GM12874 (cell line): ENCODE measurements around the gene FNDC7.

Experiments
- CTCF ChIP-seq: IDR thresholded peaks from 2 replicates; pipeline ENCODE4 v1.5.1; 2011; ENCODE audit warnings: low read depth, mild to moderate bottlenecking, control low read depth, low read length, moderate library complexity; ENCODE audit not compliant: insufficient read depth

Gene FNDC7

GRCh38 chr1:108691942-108692723 lies 20.6 kb upstream of the FNDC7 start, which contains the start of gene PRPF38B:
Gene PRPF38B, plus strand, starts transcription at chr1:108692310. Its CDS starts 282 bp downstream, at chr1:108692592.
- no peak for TF ChIP-seq CTCF

- TF ChIP-seq CTCF, result no peak
Observed at GRCh38 chr1:108692724-108693655, 19.7 kb upstream of the FNDC7 start.

- TF ChIP-seq CTCF, result no peak
Observed at GRCh38 chr1:108695535-108695934, 17.2 kb upstream of the FNDC7 start.

- no peak for TF ChIP-seq CTCF
Observed at GRCh38 chr1:108699375-108700332, 13.1 kb upstream of the FNDC7 start.

GRCh38 chr1:108701176-108701849 lies 11.4 kb upstream of the FNDC7 start:
- TF ChIP-seq CTCF, result no peak

DNA sequence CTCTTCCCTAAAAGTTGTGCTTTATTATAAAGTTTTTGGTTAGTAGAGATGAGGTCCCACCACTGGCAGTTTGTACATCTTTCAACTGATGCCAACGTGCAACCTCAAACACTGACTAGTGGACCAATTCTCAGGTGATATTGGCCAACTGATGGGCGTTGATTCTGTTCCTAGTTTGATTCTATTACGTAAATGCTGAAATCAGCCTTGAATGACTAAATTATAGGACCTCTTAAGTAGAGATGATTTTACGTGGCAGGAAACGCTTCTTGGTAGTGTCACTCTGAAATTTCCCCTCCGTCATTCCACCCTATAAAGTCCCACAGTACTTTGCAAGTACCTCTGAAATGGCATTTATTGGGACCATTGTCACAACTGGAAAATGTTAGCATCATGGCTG lies 8.8 kb upstream of the FNDC7 start:
- no peak for TF ChIP-seq CTCF
